RWPE2 (cell line): Measurements from ENCODE around the gene MGLL.

Source experiments
- ATAC-seq: fragments of 200-7000 bp; cut with Tn5 transposase; 3 replicates; pipeline ENCODE4 v1.9.1; 2021; ENCODE audit warnings: low read depth
- DNase-seq: peaks from one replicate; pipeline ENCODE4 v3.0.0-alpha.2; 2020; ENCODE audit warnings: low spot score
- H3K27ac ChIP-seq: fragments of 450-650 bp; 2 replicates; pipeline ENCODE4 v1.5.1; 2017; ENCODE audit warnings: mild to moderate bottlenecking; ENCODE audit not compliant: poor library complexity, severe bottlenecking
- H3K27me3 ChIP-seq: fragments of 250-450 bp; sonication (Bioruptor Pico); 2 replicates; pipeline ENCODE4 v1.5.1; 2021; ENCODE audit warnings: mild to moderate bottlenecking, moderate library complexity; ENCODE audit not compliant: insufficient read depth, poor library complexity, severe bottlenecking
- H3K36me3 ChIP-seq: fragments of 250-450 bp; sonication (Bioruptor Pico); 2 replicates; pipeline ENCODE4 v1.5.1; 2020; ENCODE audit warnings: low read depth, mild to moderate bottlenecking, moderate library complexity
- H3K4me1 ChIP-seq: fragments of 250-450 bp; sonication (Bioruptor Pico); 2 replicates; pipeline ENCODE4 v1.5.1; 2021; ENCODE audit warnings: mild to moderate bottlenecking, moderate library complexity; ENCODE audit not compliant: insufficient read depth, poor library complexity, severe bottlenecking
- H3K4me3 ChIP-seq: fragments of 250-450 bp; sonication (Bioruptor Pico); 2 replicates; pipeline ENCODE4 v1.5.1; 2021; ENCODE audit warnings: mild to moderate bottlenecking, moderate library complexity; ENCODE audit not compliant: severe bottlenecking
- H3K9me3 ChIP-seq: fragments of 250-450 bp; sonication (Bioruptor Pico); 2 replicates; pipeline ENCODE4 v1.5.1; 2021; ENCODE audit warnings: mild to moderate bottlenecking, moderate library complexity; ENCODE audit not compliant: severe bottlenecking
- TF ChIP-seq, protein P1 (sequence below): fragments of 450-650 bp; IDR thresholded peaks from one replicate; pipeline ENCODE4 v1.5.1; 2017; ENCODE audit warnings: mild to moderate bottlenecking, moderate library complexity; ENCODE audit not compliant: poor library complexity, severe bottlenecking

The MGLL gene

DNA sequence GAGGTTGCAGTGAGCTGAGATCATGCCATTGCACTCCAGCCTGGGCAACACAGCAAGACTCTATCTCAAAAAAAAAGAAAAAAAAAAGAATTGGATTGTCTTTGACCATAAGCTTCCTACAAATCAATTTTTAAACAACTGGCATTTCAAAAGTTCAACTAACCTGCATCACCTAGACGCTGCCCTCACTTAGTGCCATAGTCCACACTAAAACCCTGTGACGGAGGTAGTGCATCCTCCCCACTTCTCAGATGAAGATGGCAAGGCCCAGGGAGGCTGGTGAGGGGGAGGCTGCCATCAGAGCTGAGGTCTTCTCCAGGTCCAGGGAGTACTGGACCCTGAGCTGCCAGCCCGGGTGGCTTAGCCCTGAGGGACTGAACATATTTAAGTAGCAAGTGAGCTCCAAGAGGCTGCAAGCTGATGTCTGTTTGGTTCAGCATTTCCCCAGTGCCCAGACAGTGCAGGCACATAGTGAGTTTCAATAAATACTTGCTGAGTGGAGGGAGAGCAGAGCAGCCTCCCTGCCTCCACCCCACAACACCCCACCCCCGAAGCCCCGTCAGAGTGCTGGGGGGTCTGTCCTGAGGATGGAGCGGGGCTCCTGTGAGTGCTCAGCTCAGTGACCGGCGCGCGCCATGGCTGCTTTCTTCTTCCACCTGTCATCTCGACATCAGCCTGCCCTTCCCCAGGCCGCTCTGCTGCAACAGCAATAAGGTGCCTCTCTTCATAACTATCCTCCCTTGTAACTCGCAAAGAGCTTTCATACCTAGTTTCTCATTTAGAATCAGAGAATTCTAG is 52.8 kb downstream of the MGLL start:
- DNase-seq (no peak), ATAC-seq (no peak)
- Histone ChIP-seq H3K36me3 (no peaks in the 10 kb centered on the region), H3K4me3 (no peak overlapping the region), H3K9me3 (peaks cover 3% of the 10 kb centered on the region), H3K27me3 (no peaks in the 10 kb centered on the region), H3K4me1 (peaks cover 33% of the 10 kb centered on the region), H3K27ac (peak overlapping the region; percentile 94)
- TF ChIP-seq, protein P1, sequence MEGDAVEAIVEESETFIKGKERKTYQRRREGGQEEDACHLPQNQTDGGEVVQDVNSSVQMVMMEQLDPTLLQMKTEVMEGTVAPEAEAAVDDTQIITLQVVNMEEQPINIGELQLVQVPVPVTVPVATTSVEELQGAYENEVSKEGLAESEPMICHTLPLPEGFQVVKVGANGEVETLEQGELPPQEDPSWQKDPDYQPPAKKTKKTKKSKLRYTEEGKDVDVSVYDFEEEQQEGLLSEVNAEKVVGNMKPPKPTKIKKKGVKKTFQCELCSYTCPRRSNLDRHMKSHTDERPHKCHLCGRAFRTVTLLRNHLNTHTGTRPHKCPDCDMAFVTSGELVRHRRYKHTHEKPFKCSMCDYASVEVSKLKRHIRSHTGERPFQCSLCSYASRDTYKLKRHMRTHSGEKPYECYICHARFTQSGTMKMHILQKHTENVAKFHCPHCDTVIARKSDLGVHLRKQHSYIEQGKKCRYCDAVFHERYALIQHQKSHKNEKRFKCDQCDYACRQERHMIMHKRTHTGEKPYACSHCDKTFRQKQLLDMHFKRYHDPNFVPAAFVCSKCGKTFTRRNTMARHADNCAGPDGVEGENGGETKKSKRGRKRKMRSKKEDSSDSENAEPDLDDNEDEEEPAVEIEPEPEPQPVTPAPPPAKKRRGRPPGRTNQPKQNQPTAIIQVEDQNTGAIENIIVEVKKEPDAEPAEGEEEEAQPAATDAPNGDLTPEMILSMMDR = no peak

DNA sequence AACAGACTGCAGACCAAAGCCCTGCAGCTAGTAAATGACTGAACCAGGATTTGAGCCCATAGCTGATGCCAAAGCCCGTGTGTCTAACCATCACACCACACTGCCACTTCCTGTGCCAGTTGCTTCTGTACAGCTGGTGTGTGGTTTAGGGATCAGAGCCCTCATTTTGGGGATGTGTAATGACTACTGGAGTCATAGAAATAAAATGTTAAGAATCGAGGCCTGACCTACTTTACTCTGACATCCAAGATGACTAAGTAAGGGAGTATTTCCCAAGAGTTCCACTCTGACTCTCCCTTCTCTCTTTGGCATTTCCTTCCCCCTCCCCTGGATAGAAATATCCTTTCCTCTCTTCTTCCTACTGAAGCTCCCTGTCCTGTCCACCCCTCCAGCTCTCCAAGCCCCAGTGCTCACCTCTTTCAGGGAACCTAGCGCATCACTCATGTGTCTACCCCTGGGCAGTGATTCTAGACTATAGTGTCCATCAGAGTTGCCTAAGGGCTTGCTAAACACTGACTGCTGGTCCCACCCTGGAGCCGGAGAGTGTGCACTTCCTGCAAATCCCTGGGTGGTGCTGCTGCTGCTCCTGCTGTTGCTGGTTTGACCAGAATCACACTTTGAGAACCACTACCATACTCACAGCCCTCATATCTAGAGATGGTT is 53.8 kb downstream of the MGLL start:
- Histone ChIP-seq H3K36me3 (no peaks in the 10 kb centered on the region), H3K9me3 (peaks cover 3% of the 10 kb centered on the region), H3K4me1 (peaks cover 33% of the 10 kb centered on the region), H3K4me3 (no peak overlapping the region), H3K27ac (peak overlapping the region; percentile 94), H3K27me3 (no peaks in the 10 kb centered on the region)
- DNase-seq = no peak
- TF ChIP-seq, protein P1 = peak; percentile 17
- peak; percentile 93 for ATAC-seq

DNA sequence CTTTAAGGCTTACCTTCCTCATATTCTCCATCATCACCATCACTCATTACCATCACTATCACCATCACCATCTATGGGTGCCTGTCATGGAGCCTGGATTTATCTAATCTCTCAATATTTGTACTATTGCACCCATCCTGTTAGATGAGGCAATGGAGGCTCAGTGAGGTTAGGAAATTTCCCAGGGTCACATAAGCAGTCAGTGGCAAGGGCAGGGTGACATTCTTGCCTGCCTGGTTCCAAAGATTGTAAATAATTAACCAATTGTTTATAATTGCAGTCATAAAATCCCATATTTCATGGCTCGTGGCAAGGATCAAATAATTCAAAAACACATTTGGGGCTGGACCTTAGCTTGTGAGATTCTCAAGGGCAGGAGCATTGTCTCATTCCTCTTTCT is 55.2 kb downstream of the MGLL start:
- Histone ChIP-seq H3K9me3 (peaks cover 3% of the 10 kb centered on the region), H3K4me3 (no peak overlapping the region), H3K36me3 (no peaks in the 10 kb centered on the region), H3K27me3 (no peaks in the 10 kb centered on the region), H3K27ac (peak overlapping the region; percentile 94), H3K4me1 (peaks cover 33% of the 10 kb centered on the region)
- TF ChIP-seq, protein P1 = no peak
- ATAC-seq (no peak), DNase-seq (no peak)

DNA sequence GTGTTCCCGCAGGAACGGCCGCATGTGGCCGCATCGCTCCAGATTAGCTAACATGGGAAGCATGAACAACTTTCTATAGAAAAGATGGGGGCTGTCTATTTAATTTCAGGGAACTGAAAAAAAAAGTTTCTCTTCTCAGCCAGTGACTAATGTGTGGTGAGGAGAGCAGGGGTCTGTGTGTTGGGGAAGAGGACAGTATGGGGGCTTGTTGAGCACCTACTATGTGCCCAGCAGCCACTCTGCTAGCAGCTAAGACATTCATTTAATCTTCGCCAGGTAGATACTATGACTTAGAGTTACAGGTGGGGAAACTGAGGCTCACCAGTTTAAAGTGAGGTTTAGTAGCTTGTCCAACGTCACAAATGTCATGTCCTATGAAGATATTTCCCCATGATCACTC is 56.6 kb downstream of the MGLL start:
- DNase-seq (no peak), ATAC-seq (no peak)
- no peak overlapping the region for H3K27ac ChIP-seq
- H3K27me3 ChIP-seq = no peaks in the 10 kb centered on the region
- no peak overlapping the region for H3K4me3 ChIP-seq
- no peaks in the 10 kb centered on the region for H3K36me3 ChIP-seq
- TF ChIP-seq, protein P1 = no peak
- peaks cover 3% of the 10 kb centered on the region for H3K9me3 ChIP-seq
- peaks cover 28% of the 10 kb centered on the region for H3K4me1 ChIP-seq

DNA sequence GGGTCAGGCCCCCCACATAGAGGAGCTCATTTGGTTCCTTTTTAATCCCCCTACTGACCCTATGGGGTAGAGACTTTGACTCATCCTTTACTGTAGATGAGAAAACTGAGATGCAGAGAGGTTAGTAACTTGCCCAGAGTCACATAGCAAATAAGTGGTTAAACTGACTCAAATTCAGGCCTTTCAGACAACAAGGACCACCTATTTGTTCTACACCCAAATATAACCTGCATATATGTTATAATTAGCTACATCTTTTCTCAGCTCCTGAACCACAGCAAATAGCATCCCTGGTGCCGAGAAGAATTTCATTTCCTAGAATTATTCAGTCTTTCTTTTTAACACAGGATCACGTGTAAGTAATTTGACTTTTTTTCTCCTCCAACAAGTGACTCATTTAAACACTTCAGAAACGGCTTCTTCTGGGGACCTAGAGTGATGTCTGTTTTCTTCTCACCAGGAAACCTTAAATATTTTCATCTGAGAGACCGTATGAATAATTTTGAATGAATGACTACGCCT is 57.4 kb downstream of the MGLL start:
- no peaks in the 10 kb centered on the region for H3K27me3 ChIP-seq
- ATAC-seq = no peak
- H3K4me1 ChIP-seq = peaks cover 22% of the 10 kb centered on the region
- H3K27ac ChIP-seq = no peak overlapping the region
- TF ChIP-seq, protein P1 = no peak
- no peak overlapping the region for H3K4me3 ChIP-seq
- no peaks in the 10 kb centered on the region for H3K36me3 ChIP-seq
- no peak for DNase-seq
- H3K9me3 ChIP-seq = peaks cover 3% of the 10 kb centered on the region
